CD4-positive, alpha-beta T cell treated with Interleukin-12 subunit alpha and Interleukin-12 subunit beta, for 1 hour (primary cell): Measurements from ENCODE around the gene DIAPH1.
A peak's percentile ranks its signal among the peaks of the same experiment; 100 is the strongest.

Experiments
- DNase-seq: peaks from one replicate; pipeline ENCODE4 v3.0.0-alpha.2; 2020

Gene DIAPH1

DNA sequence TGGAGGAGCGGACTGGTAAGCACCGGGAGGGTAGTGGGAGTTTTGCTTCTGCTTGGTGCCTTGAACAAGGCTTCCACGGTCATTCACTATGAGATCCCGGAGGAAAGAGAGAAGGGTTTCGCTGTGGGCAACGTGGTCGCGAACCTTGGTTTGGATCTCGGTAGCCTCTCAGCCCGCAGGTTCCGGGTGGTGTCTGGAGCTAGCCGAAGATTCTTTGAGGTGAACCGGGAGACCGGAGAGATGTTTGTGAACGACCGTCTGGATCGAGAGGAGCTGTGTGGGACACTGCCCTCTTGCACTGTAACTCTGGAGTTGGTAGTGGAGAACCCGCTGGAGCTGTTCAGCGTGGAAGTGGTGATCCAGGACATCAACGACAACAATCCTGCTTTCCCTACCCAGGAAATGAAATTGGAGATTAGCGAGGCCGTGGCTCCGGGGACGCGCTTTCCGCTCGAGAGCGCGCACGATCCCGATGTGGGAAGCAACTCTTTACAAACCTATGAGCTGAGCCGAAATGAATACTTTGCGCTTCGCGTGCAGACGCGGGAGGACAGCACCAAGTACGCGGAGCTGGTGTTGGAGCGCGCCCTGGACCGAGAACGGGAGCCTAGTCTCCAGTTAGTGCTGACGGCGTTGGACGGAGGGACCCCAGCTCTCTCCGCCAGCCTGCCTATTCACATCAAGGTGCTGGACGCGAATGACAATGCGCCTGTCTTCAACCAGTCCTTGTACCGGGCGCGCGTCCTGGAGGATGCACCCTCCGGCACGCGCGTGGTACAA, 142.5 kb downstream of the DIAPH1 start:
- no peak for DNase-seq

DNA sequence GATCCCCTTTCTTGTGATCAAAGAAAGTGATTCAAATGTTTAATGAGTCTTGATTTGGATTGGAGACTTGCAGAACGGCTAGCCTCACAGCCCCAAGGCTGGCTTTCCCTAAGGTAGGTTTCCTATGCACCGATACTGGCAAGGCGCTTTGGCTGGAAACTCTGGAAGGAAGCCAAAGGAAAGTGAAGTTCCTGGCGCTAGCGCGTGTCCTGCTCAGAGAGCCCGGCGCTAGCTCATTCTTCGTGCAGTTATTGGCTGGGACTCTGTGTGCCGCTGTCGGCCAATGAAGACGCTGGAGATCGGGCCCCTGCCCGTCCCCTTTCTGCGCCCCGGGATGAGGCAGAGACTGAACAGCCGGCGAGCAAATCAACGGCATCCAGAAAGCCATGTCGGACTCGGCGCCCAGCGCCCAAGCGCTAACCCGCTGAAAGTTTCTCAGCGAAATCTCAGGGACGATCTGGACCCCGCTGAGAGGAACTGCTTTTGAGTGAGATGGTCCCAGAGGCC, 143.1 kb downstream of the DIAPH1 start, which contains the start of gene PCDHGC3:
Gene PCDHGC3 (plus strand): TSS at position 342 of the 507 bp plus-strand sequence. CDS start 151 bp downstream, at position 493.
- DNase-seq: peak; percentile 26

- DNase-seq: no peak
These were observed 153.4 kb downstream of the DIAPH1 start for GRCh38 chr5:141465351-141465750.
